ENCODE measurements around the gene OCIAD1. TPM values are rescaled to one million over a fixed set of nuclear protein-coding genes. Genes with fewer than 3 reads are reported as not detected.
"Not testable (repeated sequence)": the region's sequence is repeated elsewhere in the genome, so short reads cannot be mapped to it uniquely, and the experiment has no call there.

OCIAD1 gene
- total RNA-seq, 1 experiment from 2014 or later, result 103 TPM

- intact Hi-C loops (cut with micrococcal nuclease; ENCODE audit: unreplicated experiment) (no loop called here), in situ Hi-C loops (cut with HindIII; ENCODE audit: low pct_unique_long_range_greater_than_20kb, low sequenced_read_pairs) (no loop called here)
- POLR2A ChIA-PET, result no interaction called here
- DNase-seq (ENCODE audit: low read depth, low spot score) (no peak), ATAC-seq (no peak)
- Histone ChIP-seq H3K4me1 (ENCODE audit: control insufficient read depth, insufficient read depth, low read length) (no peaks in the 10 kb centered on the region), H3K27me3 (ENCODE audit: control insufficient read depth, insufficient read depth, low read length) (no peaks in the 10 kb centered on the region), H3K36me3 (ENCODE audit: control insufficient read depth, insufficient read depth, low read length) (peaks cover 4% of the 10 kb centered on the region; the same call in 1 of the 2 replicates), H3K27ac (ENCODE audit: low read length) (no peak overlapping the region), H3K4me3 (ENCODE audit: low read depth in 2 of 2, low read length in 2 of 2) (no peak overlapping the region), H3K9me3 (ENCODE audit: control insufficient read depth, insufficient read depth, low read depth, low read length) (no peaks in the 10 kb centered on the region)
- CTCF ChIA-PET, result no interaction called here
- no TSS peak for BruUV-seq (replicated peaks)
- no peak for TF ChIP-seq POLR2AphosphoS5 (IDR thresholded peaks at IDR 0.05; ENCODE audit: low read depth, low read length)
- no peak for TF ChIP-seq REST (IDR thresholded peaks at IDR 0.05; ENCODE audit: insufficient read depth in 1 of 2, low read depth in 2 of 2, low read length in 1 of 2)
- TF ChIP-seq TCF7L2 (IDR thresholded peaks at IDR 0.05; ENCODE audit: low read depth, low read length), result no peak
- no peak for TF ChIP-seq SIN3A (IDR thresholded peaks at IDR 0.05; ENCODE audit: borderline replicate concordance, insufficient read depth, low read depth, low read length)
- no peak for TF ChIP-seq CTCF (IDR thresholded peaks at IDR 0.05)
Measured at GRCh38 chr4:48862661-48863060, 31.8 kb downstream of the OCIAD1 start.

- ATAC-seq, result no peak
- no TSS peak for BruUV-seq (replicated peaks)
- H3K4me1 ChIP-seq (ENCODE audit: control insufficient read depth, insufficient read depth, low read length), result no peaks in the 10 kb centered on the region
- in situ Hi-C loops (cut with HindIII; ENCODE audit: low pct_unique_long_range_greater_than_20kb, low sequenced_read_pairs), result no loop called here
- CTCF ChIA-PET, result no interaction called here
- H3K4me3 ChIP-seq (ENCODE audit: low read depth in 2 of 2, low read length in 2 of 2), result no peak overlapping the region
- POLR2A ChIA-PET, result no interaction called here
- DNase-seq (ENCODE audit: low read depth, low spot score), result no peak
- TF ChIP-seq SIN3A (IDR thresholded peaks at IDR 0.05; ENCODE audit: borderline replicate concordance, insufficient read depth, low read depth, low read length) (no peak), TCF7L2 (IDR thresholded peaks at IDR 0.05; ENCODE audit: low read depth, low read length) (no peak), CTCF (IDR thresholded peaks at IDR 0.05) (no peak), POLR2AphosphoS5 (IDR thresholded peaks at IDR 0.05; ENCODE audit: low read depth, low read length) (no peak), REST (IDR thresholded peaks at IDR 0.05; ENCODE audit: insufficient read depth in 1 of 2, low read depth in 2 of 2, low read length in 1 of 2) (no peak)
- intact Hi-C loops (cut with micrococcal nuclease; ENCODE audit: unreplicated experiment), result no loop called here
- peaks cover 4% of the 10 kb centered on the region; the same call in 1 of the 2 replicates for H3K36me3 ChIP-seq (ENCODE audit: control insufficient read depth, insufficient read depth, low read length)
- no peak overlapping the region for H3K27ac ChIP-seq (ENCODE audit: low read length)
- H3K9me3 ChIP-seq (ENCODE audit: control insufficient read depth, insufficient read depth, low read depth, low read length), result no peaks in the 10 kb centered on the region
- no peaks in the 10 kb centered on the region for H3K27me3 ChIP-seq (ENCODE audit: control insufficient read depth, insufficient read depth, low read length)
Measured at GRCh38 chr4:48863728-48864127, 32.8 kb downstream of the OCIAD1 start.

- H3K4me3 ChIP-seq (ENCODE audit: low read depth in 2 of 2, low read length in 2 of 2); H3K4me1 ChIP-seq (ENCODE audit: control insufficient read depth, insufficient read depth, low read length); BruUV-seq (replicated peaks); in situ Hi-C loops (cut with HindIII; ENCODE audit: low pct_unique_long_range_greater_than_20kb, low sequenced_read_pairs); H3K27me3 ChIP-seq (ENCODE audit: control insufficient read depth, insufficient read depth, low read length); POLR2A ChIA-PET; ATAC-seq; intact Hi-C loops (cut with micrococcal nuclease; ENCODE audit: unreplicated experiment); H3K27ac ChIP-seq (ENCODE audit: low read length); DNase-seq (ENCODE audit: low read depth, low spot score); CTCF ChIA-PET; H3K9me3 ChIP-seq (ENCODE audit: control insufficient read depth, insufficient read depth, low read depth, low read length); H3K36me3 ChIP-seq (ENCODE audit: control insufficient read depth, insufficient read depth, low read length): not testable (repeated sequence)
Measured at GRCh38 chr4:48864696-48865095, 33.8 kb downstream of the OCIAD1 start.
